Ramos (cell line): ENCODE results near the gene NDUFB5.

Experiments used
- in situ Hi-C: fragments of 300-500 bp; cut with MboI; formaldehyde crosslinking; loops from one replicate; pipeline ENCODE4 v1.14.3; 2022; ENCODE audit warnings: low sequenced_read_pairs; ENCODE audit not compliant: unreplicated experiment

Gene NDUFB5

DNA sequence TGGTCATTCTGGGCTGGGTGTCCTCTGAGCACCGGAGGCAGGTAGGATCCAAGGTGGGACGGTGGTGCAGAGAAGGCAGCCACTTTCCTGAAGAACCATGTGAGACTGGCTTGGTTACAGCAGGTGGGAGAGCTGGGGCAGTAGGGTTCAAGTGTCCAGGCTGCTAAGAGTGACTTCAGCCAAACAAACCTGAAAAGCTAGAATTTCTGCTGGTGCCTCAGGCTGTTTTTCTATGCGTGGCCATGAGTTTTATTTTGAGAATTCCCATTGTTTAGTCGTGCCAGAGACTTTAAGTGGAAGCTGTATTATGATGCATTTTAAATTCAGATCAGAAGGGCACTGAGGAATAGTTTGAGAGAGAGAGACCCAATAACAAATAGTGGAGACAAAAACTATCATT lies 68.3 kb downstream of the NDUFB5 start:
- in situ Hi-C loops: no loop called here

DNA sequence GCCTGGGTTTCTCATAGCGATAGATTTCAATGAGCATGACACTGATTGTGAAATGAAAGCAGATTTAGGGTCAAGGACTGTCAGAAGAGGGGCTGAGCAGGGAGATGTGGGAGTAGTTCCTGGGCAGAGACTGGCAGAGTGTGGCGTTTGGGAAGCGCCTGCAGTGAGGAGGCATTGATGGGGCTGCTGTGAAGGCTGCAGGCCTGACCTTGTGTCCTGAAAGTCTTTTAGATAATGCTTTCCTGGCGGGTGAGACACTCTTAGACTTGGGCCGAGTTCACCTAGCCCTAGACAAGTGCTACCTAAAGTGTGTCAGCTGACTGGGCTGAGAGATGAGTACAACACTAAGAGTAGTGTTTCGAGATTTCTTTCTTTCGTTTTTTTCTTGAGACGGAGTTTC lies 68.9 kb downstream of the NDUFB5 start:
- in situ Hi-C loops: no loop called here

DNA sequence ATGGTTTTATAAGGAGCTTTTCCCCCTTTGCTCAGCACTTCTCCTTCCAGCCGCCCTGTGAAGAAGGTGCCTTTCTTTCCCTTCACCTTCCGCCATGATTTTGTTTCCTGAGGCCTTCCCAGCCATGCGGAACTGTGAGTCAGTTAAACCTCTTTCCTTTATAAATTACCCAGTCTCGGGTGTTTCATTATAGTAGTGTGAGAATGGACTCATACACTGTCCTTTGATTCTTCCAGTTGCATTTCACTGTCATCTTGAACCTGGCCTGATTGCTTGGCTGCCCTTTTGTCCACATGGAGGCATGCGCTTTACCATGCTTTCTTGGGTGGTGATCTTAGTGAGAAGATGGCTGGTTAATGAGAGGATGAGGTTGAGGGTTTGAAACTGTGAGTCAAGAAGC lies 71.5 kb downstream of the NDUFB5 start:
- in situ Hi-C loops: no loop called here
